MM.1S (cell line): ENCODE data around the gene SIK2.

Experiments
- DNase-seq: peaks from one replicate; pipeline ENCODE4 v3.0.0-alpha.2; 2015
- H2AFZ ChIP-seq: fragments of 300-600 bp; sonication (generic); 2 replicates; pipeline ENCODE4 v1.6.0; 2016; ENCODE audit warnings: antibody characterized with exemption, low read length
- H3F3A ChIP-seq: fragments of 300-600 bp; sonication (generic); 2 replicates; pipeline ENCODE4 v1.6.1; 2016; ENCODE audit warnings: mild to moderate bottlenecking, antibody characterized with exemption, low read length, moderate library complexity, mixed read lengths; ENCODE audit not compliant: insufficient read depth
- H3K27ac ChIP-seq: fragments of 300-600 bp; sonication (generic); 2 replicates; pipeline ENCODE4 v1.5.1; 2016; ENCODE audit warnings: mild to moderate bottlenecking, low read length
- H3K27me3 ChIP-seq: fragments of 300-600 bp; sonication (generic); replicated peaks from 2 replicates; pipeline ENCODE4 v1.6.0; 2016; ENCODE audit warnings: low read length; ENCODE audit not compliant: insufficient read depth
- H3K36me3 ChIP-seq: fragments of 300-600 bp; sonication (generic); replicated peaks from 2 replicates; pipeline ENCODE4 v1.6.1; 2016; ENCODE audit warnings: mild to moderate bottlenecking, low read length, mixed read lengths; ENCODE audit not compliant: insufficient read depth
- H3K4me1 ChIP-seq: fragments of 300-600 bp; sonication (generic); 2 replicates; pipeline ENCODE4 v1.6.1; 2016; ENCODE audit warnings: low read length, mixed read lengths
- H3K4me2 ChIP-seq: fragments of 300-600 bp; sonication (generic); 2 replicates; pipeline ENCODE4 v1.6.0; 2016; ENCODE audit warnings: low read depth, low read length
- H3K4me3 ChIP-seq: fragments of 300-600 bp; sonication (generic); 2 replicates; pipeline ENCODE4 v1.5.1; 2016; ENCODE audit warnings: low read length, mixed read lengths
- H3K79me2 ChIP-seq: fragments of 300-600 bp; sonication (generic); 2 replicates; pipeline ENCODE4 v1.6.1; 2016; ENCODE audit warnings: mixed run types, low read length, mixed read lengths
- H3K9ac ChIP-seq: fragments of 300-600 bp; sonication (generic); 2 replicates; pipeline ENCODE4 v1.6.1; 2016; ENCODE audit warnings: low read length, mixed read lengths
- H3K9me2 ChIP-seq: fragments of 300-600 bp; sonication (generic); replicated peaks from 2 replicates; pipeline ENCODE4 v1.6.1; 2016; ENCODE audit warnings: mild to moderate bottlenecking, low read length, mixed read lengths; ENCODE audit not compliant: insufficient read depth
- H3K9me3 ChIP-seq: fragments of 300-600 bp; sonication (generic); replicated peaks from 2 replicates; pipeline ENCODE4 v1.6.1; 2016; ENCODE audit warnings: mild to moderate bottlenecking, low read length, mixed read lengths; ENCODE audit not compliant: insufficient read depth
- H4K20me1 ChIP-seq: fragments of 300-600 bp; sonication (generic); 2 replicates; pipeline ENCODE4 v1.6.1; 2016; ENCODE audit warnings: mild to moderate bottlenecking, low read length, moderate library complexity, mixed read lengths; ENCODE audit not compliant: insufficient read depth
- CTCF ChIP-seq: fragments of 300-600 bp; sonication (generic); IDR thresholded peaks from 2 replicates; pipeline ENCODE4 v1.5.1; 2016; ENCODE audit warnings: antibody characterized with exemption, low read length, mixed read lengths
- EZH2 ChIP-seq: fragments of 300-600 bp; sonication (generic); optimal IDR thresholded peaks from 2 replicates; pipeline ENCODE3; 2017; ENCODE audit warnings: low read depth, mild to moderate bottlenecking, antibody characterized with exemption, low read length, mixed read lengths
- EZH2phosphoT487 ChIP-seq: fragments of 300-600 bp; sonication (generic); IDR thresholded peaks from 2 replicates; pipeline ENCODE4 v1.6.1; 2018; ENCODE audit warnings: antibody characterized with exemption, low read length

Gene SIK2

GRCh38 chr11:111741751-111742150 lies 139.5 kb downstream of the SIK2 start:
- no peak for DNase-seq
- Histone ChIP-seq H3K27me3 (no peaks in the 10 kb centered on the region), H2AFZ (no peak overlapping the region), H3K4me3 (no peak overlapping the region), H3K4me2 (no peak overlapping the region), H3K9me3 (no peaks in the 10 kb centered on the region), H3K9me2 (no peaks in the 10 kb centered on the region), H3K79me2 (no peaks in the 10 kb centered on the region), H3K9ac (no peak overlapping the region), H3K36me3 (no peaks in the 10 kb centered on the region; the same call in 1 of the 2 replicates), H3K4me1 (no peaks in the 10 kb centered on the region), H3F3A (no peaks in the 10 kb centered on the region), H3K27ac (no peak overlapping the region), H4K20me1 (no peaks in the 10 kb centered on the region)
- TF ChIP-seq EZH2 (no peak), EZH2phosphoT487 (no peak), CTCF (no peak)

GRCh38 chr11:111743700-111744099 lies 141.5 kb downstream of the SIK2 start:
- Histone ChIP-seq H3K9ac (no peak overlapping the region), H3K27ac (no peak overlapping the region), H3K79me2 (no peaks in the 10 kb centered on the region), H3K9me2 (no peaks in the 10 kb centered on the region), H3K4me3 (no peak overlapping the region), H2AFZ (no peak overlapping the region), H3K4me2 (no peak overlapping the region), H4K20me1 (no peaks in the 10 kb centered on the region), H3K27me3 (no peaks in the 10 kb centered on the region), H3K4me1 (no peaks in the 10 kb centered on the region), H3K9me3 (no peaks in the 10 kb centered on the region), H3F3A (no peaks in the 10 kb centered on the region), H3K36me3 (peaks cover 4% of the 10 kb centered on the region)
- no peak for DNase-seq
- TF ChIP-seq EZH2phosphoT487 (no peak), CTCF (no peak), EZH2 (no peak)

GRCh38 chr11:111745719-111746504 lies 143.7 kb downstream of the SIK2 start:
- H2AFZ ChIP-seq = no peak overlapping the region
- no peaks in the 10 kb centered on the region for H4K20me1 ChIP-seq
- H3K36me3 ChIP-seq = peaks cover 4% of the 10 kb centered on the region
- no peak overlapping the region for H3K9ac ChIP-seq
- H3K79me2 ChIP-seq = no peaks in the 10 kb centered on the region
- no peaks in the 10 kb centered on the region for H3K4me1 ChIP-seq
- DNase-seq = no peak
- no peak overlapping the region for H3K4me2 ChIP-seq
- no peak overlapping the region for H3K27ac ChIP-seq
- no peaks in the 10 kb centered on the region for H3F3A ChIP-seq
- H3K27me3 ChIP-seq = no peaks in the 10 kb centered on the region
- no peak overlapping the region for H3K4me3 ChIP-seq
- H3K9me2 ChIP-seq = no peaks in the 10 kb centered on the region
- no peak for TF ChIP-seq EZH2
- TF ChIP-seq CTCF = no peak
- no peak for TF ChIP-seq EZH2phosphoT487
- H3K9me3 ChIP-seq = no peaks in the 10 kb centered on the region
